ENCODE results near the gene FUT3. TPM values are rescaled to one million over a fixed set of nuclear protein-coding genes. Genes with fewer than 3 reads are reported as not detected.

The FUT3 gene
- polyA plus RNA-seq, 1 donor from 2014 or later: 0.64 TPM

- Histone ChIP-seq H3K79me2 (replicated peaks; ENCODE audit: insufficient read depth, low read length) (no peaks in the 10 kb centered on the region), H2AFZ (ENCODE audit: low read depth, low read length) (no peak overlapping the region), H3K4me3 (ENCODE audit: low read length) (no peak overlapping the region), H3K36me3 (ENCODE audit: insufficient read depth, low read length) (no peaks in the 10 kb centered on the region), H4K20me1 (ENCODE audit: insufficient read depth) (no peaks in the 10 kb centered on the region), H3F3A (ENCODE audit: insufficient read depth, low read length, poor library complexity, severe bottlenecking) (no peaks in the 10 kb centered on the region), H3K9ac (ENCODE audit: low read length) (no peak overlapping the region), H3K27me3 (ENCODE audit: insufficient read depth, low read depth, low read length) (peaks cover 14% of the 10 kb centered on the region), H3K27ac (ENCODE audit: low read length) (no peak overlapping the region), H3K9me3 (ENCODE audit: low read length) (no peaks in the 10 kb centered on the region), H3K4me2 (ENCODE audit: low read length) (no peak overlapping the region), H3K9me2 (ENCODE audit: insufficient read depth, low read length) (no peaks in the 10 kb centered on the region)
- no peak for TF ChIP-seq MXI1 (conservative IDR thresholded peaks at IDR 0.05; ENCODE audit: poor library complexity, severe bottlenecking)
- TF ChIP-seq POLR2AphosphoS5 (IDR thresholded peaks at IDR 0.05): no peak
- no peak for TF ChIP-seq SMC3 (conservative IDR thresholded peaks at IDR 0.05; ENCODE audit: poor library complexity)
- TF ChIP-seq REST (IDR thresholded peaks at IDR 0.05; ENCODE audit: borderline replicate concordance): no peak
- no peak for TF ChIP-seq CTCF (IDR thresholded peaks at IDR 0.05; ENCODE audit: poor library complexity, severe bottlenecking)
- TF ChIP-seq TAF1 (IDR thresholded peaks at IDR 0.05; ENCODE audit: low read depth): no peak
- TF ChIP-seq EZH2 (IDR thresholded peaks at IDR 0.05; ENCODE audit: borderline replicate concordance, insufficient read depth, low read length, poor library complexity, severe bottlenecking): no peak
- no peak for TF ChIP-seq RAD21 (conservative IDR thresholded peaks at IDR 0.05)
- no peak for TF ChIP-seq EP300 (conservative IDR thresholded peaks at IDR 0.05; ENCODE audit: poor library complexity, severe bottlenecking)
Observed at GRCh38 chr19:5799247-5800241, 51.7 kb downstream of the FUT3 start.

- no peak overlapping the region for H3K4me3 ChIP-seq (ENCODE audit: low read length)
- no peaks in the 10 kb centered on the region for H3K79me2 ChIP-seq (replicated peaks; ENCODE audit: insufficient read depth, low read length)
- H3K9ac ChIP-seq (ENCODE audit: low read length): no peak overlapping the region
- no peak overlapping the region for H3K27ac ChIP-seq (ENCODE audit: low read length)
- H3K9me3 ChIP-seq (ENCODE audit: low read length): no peaks in the 10 kb centered on the region
- no peaks in the 10 kb centered on the region for H4K20me1 ChIP-seq (ENCODE audit: insufficient read depth)
- no peaks in the 10 kb centered on the region for H3K9me2 ChIP-seq (ENCODE audit: insufficient read depth, low read length)
- TF ChIP-seq TAF1 (IDR thresholded peaks at IDR 0.05; ENCODE audit: low read depth) (no peak), SMC3 (conservative IDR thresholded peaks at IDR 0.05; ENCODE audit: poor library complexity) (no peak), POLR2AphosphoS5 (IDR thresholded peaks at IDR 0.05) (no peak), RAD21 (conservative IDR thresholded peaks at IDR 0.05) (no peak), REST (IDR thresholded peaks at IDR 0.05; ENCODE audit: borderline replicate concordance) (no peak), EP300 (conservative IDR thresholded peaks at IDR 0.05; ENCODE audit: poor library complexity, severe bottlenecking) (no peak), CTCF (IDR thresholded peaks at IDR 0.05; ENCODE audit: poor library complexity, severe bottlenecking) (no peak), EZH2 (IDR thresholded peaks at IDR 0.05; ENCODE audit: borderline replicate concordance, insufficient read depth, low read length, poor library complexity, severe bottlenecking) (no peak), MXI1 (conservative IDR thresholded peaks at IDR 0.05; ENCODE audit: poor library complexity, severe bottlenecking) (no peak)
- H2AFZ ChIP-seq (ENCODE audit: low read depth, low read length): no peak overlapping the region
- H3K4me2 ChIP-seq (ENCODE audit: low read length): no peak overlapping the region
- no peaks in the 10 kb centered on the region for H3F3A ChIP-seq (ENCODE audit: insufficient read depth, low read length, poor library complexity, severe bottlenecking)
- peaks cover under 1% of the 10 kb centered on the region for H3K27me3 ChIP-seq (ENCODE audit: insufficient read depth, low read depth, low read length)
- H3K36me3 ChIP-seq (ENCODE audit: insufficient read depth, low read length): no peaks in the 10 kb centered on the region
Observed at GRCh38 chr19:5798244-5798643, 53.0 kb downstream of the FUT3 start.

Measured in neural cell (in vitro differentiated cells).